HG02943 (cell line): ENCODE data around the gene NHLH1.
"Not testable (repeated sequence)": the region's sequence is repeated elsewhere in the genome, so short reads cannot be mapped to it uniquely, and the experiment has no call there.

Source experiments
- ATAC-seq: cut with Tn5 transposase; IDR thresholded peaks from one replicate; pipeline ENCODE4 v1.9.1; 2021; ENCODE audit warnings: mild to moderate bottlenecking, low read depth, moderate library complexity; ENCODE audit not compliant: unreplicated experiment

NHLH1 gene

GRCh38 chr1:160375788-160376524 lies 9.1 kb downstream of the NHLH1 start:
- no peak for ATAC-seq

- no peak for ATAC-seq
These were observed 9.8 kb downstream of the NHLH1 start for GRCh38 chr1:160376525-160377131.

GRCh38 chr1:160377585-160378206 lies 10.8 kb downstream of the NHLH1 start:
- ATAC-seq = no peak

- not testable (repeated sequence) for ATAC-seq
These were observed 17.9 kb downstream of the NHLH1 start for GRCh38 chr1:160384812-160385211.

GRCh38 chr1:160388406-160388805 lies 21.5 kb downstream of the NHLH1 start:
- not testable (repeated sequence) for ATAC-seq

- ATAC-seq = no peak
These were observed 27.8 kb downstream of the NHLH1 start for GRCh38 chr1:160394673-160395072.

- ATAC-seq = no peak
These were observed 30.8 kb downstream of the NHLH1 start for GRCh38 chr1:160397651-160398050.

- no peak for ATAC-seq
These were observed 32.0 kb downstream of the NHLH1 start for GRCh38 chr1:160398823-160399222.

GRCh38 chr1:160399544-160400222 lies 32.8 kb downstream of the NHLH1 start:
- no peak for ATAC-seq

GRCh38 chr1:160400223-160400645 lies 33.4 kb downstream of the NHLH1 start, which contains the start of gene VANGL2:
VANGL2 (plus strand) TSS chr1:160400564; CDS start chr1:160415838, 15,274 bp downstream.
- ATAC-seq = no peak

GRCh38 chr1:160400646-160401486 lies 34.0 kb downstream of the NHLH1 start:
- ATAC-seq = no peak

- no peak for ATAC-seq
These were observed 34.6 kb downstream of the NHLH1 start for GRCh38 chr1:160401487-160401805.

- no peak for ATAC-seq
These were observed 35.3 kb downstream of the NHLH1 start for GRCh38 chr1:160402001-160402795.

GRCh38 chr1:160403244-160403643 lies 36.4 kb downstream of the NHLH1 start:
- no peak for ATAC-seq

- ATAC-seq = no peak
These were observed 37.2 kb downstream of the NHLH1 start for GRCh38 chr1:160404094-160404493.

GRCh38 chr1:160405331-160405877 lies 38.5 kb downstream of the NHLH1 start:
- no peak for ATAC-seq

GRCh38 chr1:160406131-160406968 lies 39.5 kb downstream of the NHLH1 start:
- no peak for ATAC-seq
